DOHH2 (cell line): ENCODE measurements around the gene ZYX.

Source experiments
- H3F3A ChIP-seq: fragments of 200-600 bp; sonication (generic), shearing (Covaris generic); 2 replicates; pipeline ENCODE4 v1.6.0; 2016; ENCODE audit warnings: antibody characterized with exemption, mild to moderate bottlenecking; ENCODE audit not compliant: control insufficient read depth, insufficient read depth
- H3K27ac ChIP-seq: fragments of 200-600 bp; sonication (generic); 2 replicates; pipeline ENCODE4 v1.5.1; 2014; ENCODE audit warnings: low read depth, mild to moderate bottlenecking, low read length, moderate library complexity
- H3K27me3 ChIP-seq: fragments of 200-600 bp; sonication (generic); 2 replicates; pipeline ENCODE4 v1.6.1; 2014; ENCODE audit warnings: mild to moderate bottlenecking, low read length, mixed read lengths; ENCODE audit not compliant: control insufficient read depth
- H3K36me3 ChIP-seq: fragments of 200-600 bp; sonication (generic); 2 replicates; pipeline ENCODE4 v1.6.1; 2014; ENCODE audit warnings: mild to moderate bottlenecking, low read length, moderate library complexity, mixed read lengths; ENCODE audit not compliant: control insufficient read depth
- H3K4me1 ChIP-seq: fragments of 200-600 bp; sonication (generic); 2 replicates; pipeline ENCODE4 v1.6.1; 2014; ENCODE audit warnings: mild to moderate bottlenecking, low read length, mixed read lengths; ENCODE audit not compliant: control insufficient read depth
- H3K4me2 ChIP-seq: fragments of 200-600 bp; sonication (generic); 2 replicates; pipeline ENCODE4 v1.6.0; 2014; ENCODE audit warnings: mild to moderate bottlenecking, low read length, moderate library complexity
- H3K4me3 ChIP-seq: fragments of 200-600 bp; sonication (generic); 2 replicates; pipeline ENCODE4 v1.5.1; 2014; ENCODE audit warnings: mild to moderate bottlenecking, low read length, mixed read lengths
- H3K79me2 ChIP-seq: fragments of 200-600 bp; sonication (generic); 2 replicates; pipeline ENCODE4 v1.6.1; 2014; ENCODE audit warnings: mild to moderate bottlenecking, low read length, mixed read lengths; ENCODE audit not compliant: control insufficient read depth
- H3K9me2 ChIP-seq: fragments of 200-600 bp; sonication (generic); replicated peaks from 2 replicates; pipeline ENCODE4 v1.6.1; 2014; ENCODE audit warnings: mild to moderate bottlenecking, low read length, mixed read lengths; ENCODE audit not compliant: control insufficient read depth
- H3K9me3 ChIP-seq: fragments of 200-600 bp; sonication (generic); 2 replicates; pipeline ENCODE4 v1.6.1; 2014; ENCODE audit warnings: antibody characterized with exemption, low read length, mixed read lengths; ENCODE audit not compliant: control insufficient read depth, insufficient read depth
- H4K20me1 ChIP-seq: fragments of 200-600 bp; sonication (generic); 2 replicates; pipeline ENCODE4 v1.6.0; 2014; ENCODE audit warnings: low read depth, mild to moderate bottlenecking, antibody characterized with exemption, low read length, moderate library complexity; ENCODE audit not compliant: control insufficient read depth, insufficient read depth
- EZH2phosphoT487 ChIP-seq: fragments of 200-600 bp; sonication (generic); IDR thresholded peaks from 2 replicates; pipeline ENCODE4 v1.6.1; 2017; ENCODE audit warnings: borderline replicate concordance, mild to moderate bottlenecking, antibody characterized with exemption, low read length, moderate library complexity, mixed read lengths
- TF ChIP-seq, protein P1 (sequence below): fragments of 200-600 bp; sonication (generic); IDR thresholded peaks from one replicate; pipeline ENCODE4 v1.5.1; 2014; ENCODE audit warnings: antibody characterized with exemption, mild to moderate bottlenecking, low read depth, low read length; ENCODE audit not compliant: poor library complexity, severe bottlenecking

ZYX gene, protein sequence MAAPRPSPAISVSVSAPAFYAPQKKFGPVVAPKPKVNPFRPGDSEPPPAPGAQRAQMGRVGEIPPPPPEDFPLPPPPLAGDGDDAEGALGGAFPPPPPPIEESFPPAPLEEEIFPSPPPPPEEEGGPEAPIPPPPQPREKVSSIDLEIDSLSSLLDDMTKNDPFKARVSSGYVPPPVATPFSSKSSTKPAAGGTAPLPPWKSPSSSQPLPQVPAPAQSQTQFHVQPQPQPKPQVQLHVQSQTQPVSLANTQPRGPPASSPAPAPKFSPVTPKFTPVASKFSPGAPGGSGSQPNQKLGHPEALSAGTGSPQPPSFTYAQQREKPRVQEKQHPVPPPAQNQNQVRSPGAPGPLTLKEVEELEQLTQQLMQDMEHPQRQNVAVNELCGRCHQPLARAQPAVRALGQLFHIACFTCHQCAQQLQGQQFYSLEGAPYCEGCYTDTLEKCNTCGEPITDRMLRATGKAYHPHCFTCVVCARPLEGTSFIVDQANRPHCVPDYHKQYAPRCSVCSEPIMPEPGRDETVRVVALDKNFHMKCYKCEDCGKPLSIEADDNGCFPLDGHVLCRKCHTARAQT

DNA sequence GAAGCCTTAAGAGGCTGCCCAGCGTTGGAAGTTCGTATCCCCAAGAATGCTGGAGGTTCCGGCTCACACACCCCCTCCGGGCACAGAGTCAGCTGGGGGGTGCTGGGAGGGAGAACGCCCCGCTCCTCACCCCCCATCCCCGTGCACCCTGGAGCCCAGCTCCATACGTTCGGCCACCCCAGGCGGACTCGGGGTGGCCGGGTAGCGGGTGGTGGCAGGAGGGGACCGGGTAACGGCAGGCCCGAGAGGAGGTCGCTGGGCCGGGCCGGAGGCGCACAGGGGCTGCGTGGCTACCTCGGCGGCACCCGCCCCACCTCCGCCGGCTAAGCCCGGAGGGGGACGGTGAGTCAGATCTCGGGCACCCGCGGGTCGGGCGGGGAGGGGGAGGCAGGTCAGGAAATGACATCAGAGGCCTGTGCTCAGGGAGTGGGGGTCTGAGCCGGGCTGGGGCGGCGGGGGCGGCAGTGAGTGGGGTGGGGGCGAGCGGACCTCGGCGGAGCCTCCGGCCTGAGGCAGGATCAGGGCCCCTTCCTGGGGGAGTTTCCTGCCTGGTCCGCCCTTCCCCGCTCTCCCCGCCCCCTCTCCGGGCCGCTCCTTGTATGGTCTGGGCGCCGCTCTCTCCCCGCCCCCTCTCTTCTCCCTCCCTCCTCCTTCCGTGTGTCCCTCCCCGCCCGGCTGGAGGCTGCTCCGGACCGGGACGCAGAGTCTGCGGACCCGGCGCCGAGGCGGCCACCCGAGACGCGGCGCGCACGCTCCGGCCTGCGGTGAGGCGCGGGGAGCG is at the start of gene ZYX:
TSS of gene ZYX (plus strand) at position 700 of the 781 bp plus-strand sequence. CDS start 227 bp downstream, outside the sequence.
- H3K79me2 ChIP-seq, result no peaks in the 10 kb centered on the region
- TF ChIP-seq EZH2phosphoT487, result no peak; the same call in 1 of the 2 replicates
- TF ChIP-seq, protein P1, sequence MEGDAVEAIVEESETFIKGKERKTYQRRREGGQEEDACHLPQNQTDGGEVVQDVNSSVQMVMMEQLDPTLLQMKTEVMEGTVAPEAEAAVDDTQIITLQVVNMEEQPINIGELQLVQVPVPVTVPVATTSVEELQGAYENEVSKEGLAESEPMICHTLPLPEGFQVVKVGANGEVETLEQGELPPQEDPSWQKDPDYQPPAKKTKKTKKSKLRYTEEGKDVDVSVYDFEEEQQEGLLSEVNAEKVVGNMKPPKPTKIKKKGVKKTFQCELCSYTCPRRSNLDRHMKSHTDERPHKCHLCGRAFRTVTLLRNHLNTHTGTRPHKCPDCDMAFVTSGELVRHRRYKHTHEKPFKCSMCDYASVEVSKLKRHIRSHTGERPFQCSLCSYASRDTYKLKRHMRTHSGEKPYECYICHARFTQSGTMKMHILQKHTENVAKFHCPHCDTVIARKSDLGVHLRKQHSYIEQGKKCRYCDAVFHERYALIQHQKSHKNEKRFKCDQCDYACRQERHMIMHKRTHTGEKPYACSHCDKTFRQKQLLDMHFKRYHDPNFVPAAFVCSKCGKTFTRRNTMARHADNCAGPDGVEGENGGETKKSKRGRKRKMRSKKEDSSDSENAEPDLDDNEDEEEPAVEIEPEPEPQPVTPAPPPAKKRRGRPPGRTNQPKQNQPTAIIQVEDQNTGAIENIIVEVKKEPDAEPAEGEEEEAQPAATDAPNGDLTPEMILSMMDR, result no peak
- peak within 1 kb of the TSS; percentile 98 for H3K4me3 ChIP-seq
- no peaks in the 10 kb centered on the region for H3K36me3 ChIP-seq
- peak within 1 kb of the TSS; percentile 19; the same call in 1 of the 2 replicates for H3K27ac ChIP-seq
- no peaks in the 10 kb centered on the region for H3K9me3 ChIP-seq
- no peaks in the 10 kb centered on the region for H3F3A ChIP-seq
- H3K27me3 ChIP-seq, result peaks cover 17% of the 10 kb centered on the region
- H3K9me2 ChIP-seq, result no peaks in the 10 kb centered on the region
- peak within 1 kb of the TSS; percentile 98 for H3K4me2 ChIP-seq
- peaks cover 6% of the 10 kb centered on the region; the same call in 1 of the 2 replicates for H4K20me1 ChIP-seq
- H3K4me1 ChIP-seq, result peaks cover 15% of the 10 kb centered on the region

DNA sequence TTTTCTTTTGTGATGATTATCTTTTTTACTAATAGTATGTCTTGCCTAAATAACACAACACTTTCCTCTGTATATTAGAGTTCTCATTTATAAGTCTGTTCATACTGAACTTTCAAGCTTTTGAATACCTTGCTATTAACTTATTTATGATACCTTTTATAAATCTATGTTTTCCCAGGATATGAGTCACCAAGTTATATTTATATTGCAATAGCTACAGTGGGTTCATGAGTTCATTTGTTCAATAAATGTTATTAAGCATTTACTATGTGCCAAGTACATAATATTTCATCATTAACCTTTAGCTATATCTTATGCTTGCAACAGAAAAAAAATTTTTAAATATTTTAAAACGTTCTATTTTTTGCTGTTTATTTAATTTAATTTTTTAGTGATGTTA is 46.9 kb upstream of the ZYX start:
- peaks cover 13% of the 10 kb centered on the region for H3K27me3 ChIP-seq
- no peaks in the 10 kb centered on the region for H3F3A ChIP-seq
- no peaks in the 10 kb centered on the region for H3K9me3 ChIP-seq
- H3K79me2 ChIP-seq, result no peaks in the 10 kb centered on the region
- no peak overlapping the region for H3K27ac ChIP-seq
- H3K4me2 ChIP-seq, result no peak overlapping the region
- H4K20me1 ChIP-seq, result no peaks in the 10 kb centered on the region
- no peaks in the 10 kb centered on the region; the same call in 1 of the 2 replicates for H3K4me1 ChIP-seq
- TF ChIP-seq, protein P1, result no peak
- no peak for TF ChIP-seq EZH2phosphoT487
- no peaks in the 10 kb centered on the region for H3K9me2 ChIP-seq
- H3K36me3 ChIP-seq, result no peaks in the 10 kb centered on the region
- H3K4me3 ChIP-seq, result no peak overlapping the region

- Histone ChIP-seq H3F3A (no peaks in the 10 kb centered on the region), H3K4me2 (no peak overlapping the region)
- no peak for TF ChIP-seq EZH2phosphoT487
Measured at GRCh38 chr7:143337216-143337615, 43.9 kb upstream of the ZYX start.

More at GRCh38 chr7:143337216-143337615, 43.9 kb upstream of the ZYX start:
- no peaks in the 10 kb centered on the region for H4K20me1 ChIP-seq
- no peaks in the 10 kb centered on the region for H3K9me2 ChIP-seq
- no peaks in the 10 kb centered on the region for H3K79me2 ChIP-seq
- H3K4me1 ChIP-seq, result no peaks in the 10 kb centered on the region
- no peak overlapping the region for H3K4me3 ChIP-seq
- no peak overlapping the region for H3K27ac ChIP-seq
- H3K9me3 ChIP-seq, result no peaks in the 10 kb centered on the region
- peaks cover 22% of the 10 kb centered on the region for H3K27me3 ChIP-seq
- no peaks in the 10 kb centered on the region for H3K36me3 ChIP-seq
